Superior temporal gyrus (tissue), 1 donor: ENCODE results near the gene DFFA.
"Not testable (repeated sequence)": the region's sequence is repeated elsewhere in the genome, so short reads cannot be mapped to it uniquely, and the experiment has no call there.

ENCODE experiments used
- DNase-seq: peaks from one replicate; pipeline ENCODE4 v3.0.0-alpha.2; 2016; ENCODE audit errors: extremely low spot score

Gene DFFA

GRCh38 chr1:10467078-10467477, 5.3 kb downstream of the DFFA start:
- no peak for DNase-seq

- no peak for DNase-seq
These were observed 13.1 kb downstream of the DFFA start for GRCh38 chr1:10459184-10459583.

- DNase-seq: no peak
These were observed 14.5 kb downstream of the DFFA start for GRCh38 chr1:10457875-10458274.

- DNase-seq: not testable (repeated sequence)
These were observed 14.9 kb downstream of the DFFA start for GRCh38 chr1:10457462-10457861.

GRCh38 chr1:10456661-10457060, 15.7 kb downstream of the DFFA start:
- no peak for DNase-seq

GRCh38 chr1:10456048-10456447, 16.3 kb downstream of the DFFA start:
- no peak for DNase-seq

- no peak for DNase-seq
These were observed 21.0 kb downstream of the DFFA start for GRCh38 chr1:10451287-10451686.

GRCh38 chr1:10450836-10451235, 21.5 kb downstream of the DFFA start:
- no peak for DNase-seq

GRCh38 chr1:10450156-10450814, 22.0 kb downstream of the DFFA start:
- DNase-seq: no peak

GRCh38 chr1:10449751-10450150, 22.6 kb downstream of the DFFA start, which contains the start of gene CORT:
Gene CORT, plus strand, starts transcription at chr1:10450031. Its CDS starts 193 bp downstream, at chr1:10450224.
- peak; percentile 33 for DNase-seq

- no peak for DNase-seq
These were observed 25.4 kb downstream of the DFFA start for GRCh38 chr1:10446790-10447422.

- DNase-seq: no peak
These were observed 27.4 kb downstream of the DFFA start for GRCh38 chr1:10444795-10445397.

- no peak for DNase-seq
These were observed 28.1 kb downstream of the DFFA start for GRCh38 chr1:10444248-10444647.

- DNase-seq: no peak
These were observed 31.5 kb downstream of the DFFA start for GRCh38 chr1:10440794-10441193.

- no peak for DNase-seq
These were observed 32.0 kb downstream of the DFFA start for GRCh38 chr1:10440305-10440704.

- DNase-seq: no peak
These were observed 33.6 kb downstream of the DFFA start for GRCh38 chr1:10438677-10439163.

GRCh38 chr1:10437052-10437451, 35.3 kb downstream of the DFFA start:
- no peak for DNase-seq

- DNase-seq: no peak
These were observed 37.7 kb downstream of the DFFA start for GRCh38 chr1:10434590-10434989.

GRCh38 chr1:10433790-10434189, 38.5 kb downstream of the DFFA start:
- DNase-seq: no peak

GRCh38 chr1:10432910-10433700, 39.2 kb downstream of the DFFA start:
- DNase-seq: no peak

GRCh38 chr1:10431070-10431730, 41.1 kb downstream of the DFFA start:
- DNase-seq: no peak
